HG03025 (cell line): ENCODE results near the gene COG7.
"Not testable (repeated sequence)": the region's sequence is repeated elsewhere in the genome, so short reads cannot be mapped to it uniquely, and the experiment has no call there.

Source experiments
- ATAC-seq: cut with Tn5 transposase; IDR thresholded peaks from one replicate; pipeline ENCODE4 v1.9.1; 2021; ENCODE audit warnings: mild to moderate bottlenecking, moderate library complexity; ENCODE audit not compliant: unreplicated experiment, low FRiP score

The COG7 gene

DNA sequence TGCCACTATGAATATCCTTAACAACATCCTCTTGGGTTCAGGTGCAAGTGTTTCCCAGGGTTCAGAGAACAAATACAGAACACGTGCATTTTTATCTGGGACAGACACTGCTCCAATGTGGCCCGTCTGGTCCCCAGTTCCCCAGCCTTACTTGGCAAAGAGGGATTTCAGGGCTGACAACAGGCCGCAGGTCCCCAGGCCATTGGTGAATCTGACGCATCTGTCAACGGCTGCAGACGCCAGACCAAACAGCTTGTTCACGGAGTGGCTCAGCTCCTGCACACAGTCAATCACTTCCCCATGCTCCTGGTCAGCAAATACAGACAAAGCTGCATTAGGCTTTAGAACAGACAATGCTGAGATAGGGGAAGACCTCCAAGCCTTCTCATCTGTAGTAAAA, 36.2 kb downstream of the COG7 start:
- ATAC-seq = no peak

GRCh38 chr16:23414731-23415130, 38.3 kb downstream of the COG7 start:
- ATAC-seq = no peak

- ATAC-seq = no peak
Measured at GRCh38 chr16:23410176-23410575, 42.8 kb downstream of the COG7 start.

GRCh38 chr16:23409522-23409921, 43.5 kb downstream of the COG7 start:
- no peak for ATAC-seq

GRCh38 chr16:23408823-23409298, 44.1 kb downstream of the COG7 start:
- ATAC-seq = no peak

GRCh38 chr16:23408242-23408822, 44.7 kb downstream of the COG7 start:
- no peak for ATAC-seq

- no peak for ATAC-seq
Measured at GRCh38 chr16:23407436-23408127, 45.4 kb downstream of the COG7 start.

- no peak for ATAC-seq
Measured at GRCh38 chr16:23406546-23407240, 46.3 kb downstream of the COG7 start.

GRCh38 chr16:23406024-23406423, 47.0 kb downstream of the COG7 start:
- ATAC-seq = no peak

DNA sequence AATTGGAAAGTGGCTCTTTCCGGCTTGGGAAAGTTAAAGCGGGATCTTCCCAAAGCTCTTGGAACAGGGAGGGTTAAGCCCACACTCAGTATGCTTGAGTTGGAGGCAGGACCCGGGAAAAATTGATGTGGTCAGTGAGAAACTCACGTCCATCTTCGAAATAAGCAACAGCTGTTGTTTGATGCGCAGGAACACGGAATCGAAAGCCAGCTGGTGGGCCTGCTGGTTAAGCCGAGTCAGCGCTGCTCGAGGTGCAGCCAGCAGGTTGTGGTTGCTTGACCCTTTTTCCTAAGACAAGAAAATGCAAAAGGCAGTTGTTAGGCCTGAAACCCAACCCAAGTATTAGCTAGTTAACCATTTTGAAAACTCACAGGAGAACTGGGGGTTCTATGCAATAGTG, 49.4 kb downstream of the COG7 start:
- no peak for ATAC-seq

- no peak for ATAC-seq
Measured at GRCh38 chr16:23402100-23402499, 50.9 kb downstream of the COG7 start.

DNA sequence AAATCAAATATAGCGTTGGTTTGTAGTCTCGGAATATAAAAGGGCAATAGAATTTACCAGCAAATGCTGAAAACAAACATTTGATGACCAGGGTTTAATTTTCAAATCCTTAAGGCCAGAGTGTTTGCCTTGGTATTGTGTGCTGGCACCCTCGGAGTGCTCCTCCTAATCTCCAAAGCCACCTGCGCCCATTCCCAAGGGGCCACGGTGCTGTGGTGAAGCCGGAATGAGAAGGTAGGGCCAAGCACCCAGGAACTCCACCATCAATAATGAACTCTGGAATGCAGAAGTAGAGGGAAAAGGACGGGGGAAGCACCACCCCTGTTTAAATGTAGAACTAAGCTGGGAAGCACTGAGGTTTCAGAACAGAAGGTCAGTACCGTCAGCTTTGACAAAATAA, 51.9 kb downstream of the COG7 start:
- no peak for ATAC-seq

- ATAC-seq = not testable (repeated sequence)
Measured at GRCh38 chr16:23400447-23400846, 52.5 kb downstream of the COG7 start.

- no peak for ATAC-seq
Measured at GRCh38 chr16:23398987-23399805, 53.8 kb downstream of the COG7 start.

GRCh38 chr16:23397464-23397863, 55.5 kb downstream of the COG7 start:
- no peak for ATAC-seq

GRCh38 chr16:23395732-23396131, 57.3 kb downstream of the COG7 start:
- ATAC-seq = no peak

- ATAC-seq = no peak
Measured at GRCh38 chr16:23394141-23394831, 58.7 kb downstream of the COG7 start.

GRCh38 chr16:23392223-23392600, 60.8 kb downstream of the COG7 start:
- no peak for ATAC-seq

- ATAC-seq = no peak
Measured at GRCh38 chr16:23391381-23392222, 61.4 kb downstream of the COG7 start.
